HEK293 (cell line): Measurements from ENCODE around the gene IL23A.

Experiments used
- BCL11A ChIP-seq: fragments of 450-650 bp; formaldehyde crosslinking; IDR thresholded peaks from 2 replicates; pipeline ENCODE4 v1.5.1; 2016; ENCODE audit warnings: low read depth, missing biosample characterization, missing genetic modification characterization
- GLI2 ChIP-seq: fragments of 450-650 bp; formaldehyde crosslinking; IDR thresholded peaks from 2 replicates; pipeline ENCODE4; 2017; ENCODE audit warnings: missing biosample characterization, missing genetic modification characterization, low read depth, borderline replicate concordance
- KLF16 ChIP-seq: fragments of 450-650 bp; formaldehyde crosslinking; IDR thresholded peaks from 2 replicates; pipeline ENCODE4 v1.5.1; 2017; ENCODE audit warnings: missing biosample characterization, missing genetic modification characterization
- SP2 ChIP-seq: fragments of 450-650 bp; formaldehyde crosslinking; IDR thresholded peaks from 2 replicates; pipeline ENCODE4 v1.5.1; 2016; ENCODE audit warnings: missing biosample characterization, missing genetic modification characterization
- ZNF10 ChIP-seq: fragments of 450-650 bp; formaldehyde crosslinking; IDR thresholded peaks from 2 replicates; pipeline ENCODE4 v1.5.1; 2017; ENCODE audit warnings: missing biosample characterization, missing genetic modification characterization
- ZNF175 ChIP-seq: fragments of 450-650 bp; formaldehyde crosslinking; IDR thresholded peaks from 2 replicates; pipeline ENCODE4 v1.5.1; 2016; ENCODE audit warnings: missing biosample characterization, missing genetic modification characterization
- ZNF184 ChIP-seq: fragments of 450-650 bp; IDR thresholded peaks from 2 replicates; pipeline ENCODE4 v1.5.1; 2018; ENCODE audit warnings: missing biosample characterization, mild to moderate bottlenecking, missing genetic modification characterization
- ZNF416 ChIP-seq: fragments of 450-650 bp; formaldehyde crosslinking; IDR thresholded peaks from 2 replicates; pipeline ENCODE4 v1.5.1; 2016; ENCODE audit warnings: missing biosample characterization, missing genetic modification characterization
- ZNF501 ChIP-seq: fragments of 450-650 bp; formaldehyde crosslinking; IDR thresholded peaks from 2 replicates; pipeline ENCODE4 v1.5.1; 2016; ENCODE audit warnings: missing biosample characterization, missing genetic modification characterization
- TF ChIP-seq, protein P1 (sequence below): fragments of 450-650 bp; formaldehyde crosslinking; IDR thresholded peaks from 2 replicates; pipeline ENCODE4 v1.5.1; 2016; ENCODE audit warnings: missing biosample characterization, missing genetic modification characterization
- TF ChIP-seq, protein P2 (sequence below): fragments of 450-650 bp; formaldehyde crosslinking; IDR thresholded peaks from 2 replicates; pipeline ENCODE4 v1.5.1; 2016; ENCODE audit warnings: missing biosample characterization, missing genetic modification characterization
- TF ChIP-seq, protein P3 (sequence below): fragments of 450-650 bp; formaldehyde crosslinking; IDR thresholded peaks from 2 replicates; pipeline ENCODE4 v1.5.1; 2016; ENCODE audit warnings: missing biosample characterization, missing genetic modification characterization

DNA sequence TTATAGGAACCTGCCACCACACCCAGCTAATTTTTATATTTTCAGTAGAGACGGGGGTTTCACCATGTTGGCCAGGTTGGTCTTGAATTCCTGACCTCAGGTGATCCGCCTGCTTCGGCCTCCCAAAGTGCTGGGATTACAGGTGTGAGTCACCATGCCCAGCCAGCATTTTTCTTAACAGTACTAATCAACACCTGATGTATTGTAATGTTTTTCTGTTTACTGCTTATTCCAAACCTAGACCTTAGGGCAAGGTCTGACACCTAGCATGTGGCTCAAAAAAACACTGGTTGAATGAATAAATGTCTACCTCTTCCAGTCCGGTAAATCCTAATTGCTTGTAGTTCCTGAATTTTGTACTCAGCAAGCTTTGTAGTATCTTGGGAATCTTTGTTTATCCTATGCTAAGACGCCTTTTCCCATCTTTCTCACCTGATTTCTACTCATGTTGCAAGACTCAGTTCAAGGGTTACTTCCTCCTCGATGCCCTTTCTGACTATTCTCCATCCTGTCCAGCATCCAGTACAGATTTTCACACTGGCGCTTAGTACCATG is 7.7 kb upstream of the IL23A start:
- TF ChIP-seq, protein P1, sequence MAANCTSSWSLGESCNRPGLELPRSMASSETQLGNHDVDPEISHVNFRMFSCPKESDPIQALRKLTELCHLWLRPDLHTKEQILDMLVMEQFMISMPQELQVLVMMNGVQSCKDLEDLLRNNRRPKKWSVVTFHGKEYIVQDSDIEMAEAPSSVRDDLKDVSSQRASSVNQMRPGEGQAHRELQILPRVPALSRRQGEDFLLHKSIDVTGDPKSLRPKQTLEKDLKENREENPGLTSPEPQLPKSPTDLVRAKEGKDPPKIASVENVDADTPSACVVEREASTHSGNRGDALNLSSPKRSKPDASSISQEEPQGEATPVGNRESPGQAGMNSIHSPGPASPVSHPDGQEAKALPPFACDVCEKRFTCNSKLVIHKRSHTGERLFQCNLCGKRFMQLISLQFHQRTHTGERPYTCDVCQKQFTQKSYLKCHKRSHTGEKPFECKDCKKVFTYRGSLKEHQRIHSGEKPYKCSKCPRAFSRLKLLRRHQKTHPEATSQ (tag by site-specific recombination) = no peak
- TF ChIP-seq SP2 (tag by site-specific recombination) (no peak), ZNF10 (tag by site-specific recombination) (no peak), KLF16 (tag by site-specific recombination) (no peak), ZNF175 (tag by site-specific recombination) (no peak), ZNF501 (tag by site-specific recombination) (no peak), BCL11A (tag by site-specific recombination) (no peak), ZNF184 (tag by site-specific recombination) (no peak), ZNF416 (tag by site-specific recombination) (no peak), GLI2 (tag by site-specific recombination) (no peak)
- TF ChIP-seq, protein P2, sequence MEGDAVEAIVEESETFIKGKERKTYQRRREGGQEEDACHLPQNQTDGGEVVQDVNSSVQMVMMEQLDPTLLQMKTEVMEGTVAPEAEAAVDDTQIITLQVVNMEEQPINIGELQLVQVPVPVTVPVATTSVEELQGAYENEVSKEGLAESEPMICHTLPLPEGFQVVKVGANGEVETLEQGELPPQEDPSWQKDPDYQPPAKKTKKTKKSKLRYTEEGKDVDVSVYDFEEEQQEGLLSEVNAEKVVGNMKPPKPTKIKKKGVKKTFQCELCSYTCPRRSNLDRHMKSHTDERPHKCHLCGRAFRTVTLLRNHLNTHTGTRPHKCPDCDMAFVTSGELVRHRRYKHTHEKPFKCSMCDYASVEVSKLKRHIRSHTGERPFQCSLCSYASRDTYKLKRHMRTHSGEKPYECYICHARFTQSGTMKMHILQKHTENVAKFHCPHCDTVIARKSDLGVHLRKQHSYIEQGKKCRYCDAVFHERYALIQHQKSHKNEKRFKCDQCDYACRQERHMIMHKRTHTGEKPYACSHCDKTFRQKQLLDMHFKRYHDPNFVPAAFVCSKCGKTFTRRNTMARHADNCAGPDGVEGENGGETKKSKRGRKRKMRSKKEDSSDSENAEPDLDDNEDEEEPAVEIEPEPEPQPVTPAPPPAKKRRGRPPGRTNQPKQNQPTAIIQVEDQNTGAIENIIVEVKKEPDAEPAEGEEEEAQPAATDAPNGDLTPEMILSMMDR = no peak
- TF ChIP-seq, protein P3, sequence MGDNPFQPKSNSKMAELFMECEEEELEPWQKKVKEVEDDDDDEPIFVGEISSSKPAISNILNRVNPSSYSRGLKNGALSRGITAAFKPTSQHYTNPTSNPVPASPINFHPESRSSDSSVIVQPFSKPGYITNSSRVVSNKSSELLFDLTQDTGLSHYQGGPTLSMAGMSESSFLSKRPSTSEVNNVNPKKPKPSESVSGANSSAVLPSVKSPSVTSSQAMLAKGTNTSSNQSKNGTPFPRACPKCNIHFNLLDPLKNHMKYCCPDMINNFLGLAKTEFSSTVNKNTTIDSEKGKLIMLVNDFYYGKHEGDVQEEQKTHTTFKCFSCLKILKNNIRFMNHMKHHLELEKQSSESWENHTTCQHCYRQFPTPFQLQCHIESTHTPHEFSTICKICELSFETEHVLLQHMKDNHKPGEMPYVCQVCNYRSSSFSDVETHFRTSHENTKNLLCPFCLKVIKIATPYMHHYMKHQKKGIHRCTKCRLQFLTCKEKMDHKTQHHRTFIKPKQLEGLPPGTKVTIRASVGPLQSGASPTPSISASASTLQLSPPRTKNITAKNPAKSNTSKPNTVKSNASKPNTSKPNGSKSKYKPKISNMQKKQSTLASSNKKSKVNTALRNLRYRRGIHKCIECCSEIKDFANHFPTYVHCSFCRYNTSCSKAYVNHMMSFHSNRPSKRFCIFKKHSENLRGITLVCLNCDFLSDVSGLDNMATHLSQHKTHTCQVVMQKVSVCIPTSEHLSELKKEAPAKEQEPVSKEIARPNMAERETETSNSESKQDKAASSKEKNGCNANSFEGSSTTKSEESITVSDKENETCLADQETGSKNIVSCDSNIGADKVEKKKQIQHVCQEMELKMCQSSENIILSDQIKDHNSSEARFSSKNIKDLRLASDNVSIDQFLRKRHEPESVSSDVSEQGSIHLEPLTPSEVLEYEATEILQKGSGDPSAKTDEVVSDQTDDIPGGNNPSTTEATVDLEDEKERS (tag by site-specific recombination) = no peak
